Measurements from ENCODE around the gene RNF150. TPM values are rescaled to one million over a fixed set of nuclear protein-coding genes. Genes with fewer than 3 reads are reported as not detected.

Gene RNF150
- total and polyA plus RNA-seq, 8 donors = 1.9 to 15.2 (median 14.1) TPM

- ATAC-seq (no peak), DNase-seq (no peak)
- peaks cover 0 to 7% of the 10 kb centered on the region in 2 donors for H3K9me3 ChIP-seq
- no peak overlapping the region for H3K27ac ChIP-seq
- TF ChIP-seq CTCF (IDR thresholded peaks at IDR 0.05) = no peak
- H3K27me3 ChIP-seq = no peaks in the 10 kb centered on the region
- no peak overlapping the region for H3K4me3 ChIP-seq
- H3K4me1 ChIP-seq = no peaks in the 10 kb centered on the region
- no peaks in the 10 kb centered on the region for H3K36me3 ChIP-seq
- intact Hi-C loops (cut with DNase I) = no loop called here
Observed at GRCh38 chr4:141045848-141046247, 87.4 kb downstream of the RNF150 start.

- H3K9me3 ChIP-seq = no peaks in the 10 kb centered on the region
- ATAC-seq (peak; percentile 50), DNase-seq (no peak)
- H3K4me1 ChIP-seq = no peaks in the 10 kb centered on the region
- H3K27me3 ChIP-seq = no peaks in the 10 kb centered on the region
- no peak overlapping the region for H3K27ac ChIP-seq
- H3K4me3 ChIP-seq = no peak overlapping the region
- intact Hi-C loops (cut with DNase I) = no loop called here
- no peaks in the 10 kb centered on the region for H3K36me3 ChIP-seq
- no peak for TF ChIP-seq CTCF (IDR thresholded peaks at IDR 0.05)
Observed at GRCh38 chr4:141041021-141041476, 92.2 kb downstream of the RNF150 start.

GRCh38 chr4:141039156-141039555, 94.1 kb downstream of the RNF150 start:
- no peak overlapping the region for H3K27ac ChIP-seq
- no peaks in the 10 kb centered on the region for H3K9me3 ChIP-seq
- H3K4me1 ChIP-seq = no peaks in the 10 kb centered on the region
- no peak overlapping the region for H3K4me3 ChIP-seq
- DNase-seq = no peak
- H3K36me3 ChIP-seq = no peaks in the 10 kb centered on the region
- ATAC-seq = no peak
- no peak for TF ChIP-seq CTCF (IDR thresholded peaks at IDR 0.05)
- intact Hi-C loops (cut with DNase I) = no loop called here
- H3K27me3 ChIP-seq = no peaks in the 10 kb centered on the region

GRCh38 chr4:141038428-141038827, 94.8 kb downstream of the RNF150 start:
- intact Hi-C loops (cut with DNase I) = no loop called here
- no peak for DNase-seq
- Histone ChIP-seq H3K27ac (no peak overlapping the region), H3K27me3 (no peaks in the 10 kb centered on the region), H3K4me1 (no peaks in the 10 kb centered on the region), H3K4me3 (no peak overlapping the region), H3K9me3 (no peaks in the 10 kb centered on the region), H3K36me3 (no peaks in the 10 kb centered on the region)
- TF ChIP-seq CTCF (IDR thresholded peaks at IDR 0.05) = no peak
- no peak for ATAC-seq

- ATAC-seq (no peak), DNase-seq (no peak)
- Histone ChIP-seq H3K27me3 (no peaks in the 10 kb centered on the region), H3K4me3 (no peak overlapping the region), H3K36me3 (no peaks in the 10 kb centered on the region), H3K4me1 (no peaks in the 10 kb centered on the region), H3K9me3 (no peaks in the 10 kb centered on the region), H3K27ac (no peak overlapping the region)
- TF ChIP-seq CTCF (IDR thresholded peaks at IDR 0.05) = no peak
- intact Hi-C loops (cut with DNase I) = no loop called here
Observed at GRCh38 chr4:141037446-141037845, 95.8 kb downstream of the RNF150 start.
